ENCODE results near the gene IGFBP5. TPM values are rescaled to one million over a fixed set of nuclear protein-coding genes. Genes with fewer than 3 reads are reported as not detected.

The IGFBP5 gene
- total and polyA plus RNA-seq, 4 donors: 2.3 to 43.4 (median 14.4) TPM

DNA sequence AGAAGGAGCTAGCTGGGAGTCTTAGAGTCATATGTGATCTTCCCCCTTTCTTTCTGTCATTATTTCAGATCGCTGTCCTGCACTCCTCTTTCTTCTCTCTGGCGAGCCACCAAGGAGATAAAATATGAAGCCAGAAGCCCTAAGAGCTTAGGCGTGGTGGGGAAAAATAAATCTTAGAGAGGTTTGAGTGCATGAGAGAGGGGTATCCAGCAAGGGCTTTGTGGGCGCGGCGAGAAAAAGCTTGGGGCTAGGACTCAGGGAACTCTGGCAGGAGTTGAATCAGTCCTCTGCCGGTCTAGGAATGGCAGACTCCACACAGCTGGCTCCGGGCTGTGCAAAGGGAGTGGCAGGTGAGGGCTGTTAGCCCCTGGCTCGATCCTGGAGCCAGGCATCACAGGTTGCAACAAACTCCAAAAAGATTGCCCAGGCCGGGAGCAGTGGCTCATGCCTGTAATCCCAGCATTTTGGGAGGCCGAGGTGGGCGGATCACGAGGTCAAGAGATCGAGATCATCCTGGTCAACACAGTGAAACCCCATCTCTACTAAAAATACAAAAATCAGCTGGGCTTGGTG, 20.1 kb upstream of the IGFBP5 start:
- no peak overlapping the region for H3K27ac ChIP-seq (ENCODE audit: low read depth in 1 of 2, low read length in 2 of 2)
- 90% methylated on average over 14 of the region's 14 CpGs for WGBS
- no peak overlapping the region for H3K9ac ChIP-seq (ENCODE audit: low read depth in 1 of 2, low read length in 2 of 2)
- peaks cover 0 to 2% (median 0%) of the 10 kb centered on the region in 4 donors for H3K9me3 ChIP-seq (ENCODE audit: control insufficient read depth in 4 of 4, low read length in 3 of 4)
- H3K4me3 ChIP-seq (ENCODE audit: low read depth in 1 of 3, low read length in 3 of 3): no peak overlapping the region
- no peaks in the 10 kb centered on the region for H3K4me1 ChIP-seq (ENCODE audit: control insufficient read depth in 4 of 4, insufficient read depth in 4 of 4, low read length in 3 of 4)
- DNase-seq (ENCODE audit: low spot score): no peak
- no peaks in the 10 kb centered on the region for H3K36me3 ChIP-seq (ENCODE audit: control insufficient read depth in 4 of 4, insufficient read depth in 3 of 4, low read depth in 1 of 4, low read length in 3 of 4)
- TF ChIP-seq NR2F2 (IDR thresholded peaks at IDR 0.05) (no peak), CTCF (IDR thresholded peaks at IDR 0.05; ENCODE audit: low read depth, low read length, missing input control) (no peak), HNF4A (conservative IDR thresholded peaks at IDR 0.05) (no peak), JUND (IDR thresholded peaks at IDR 0.05) (no peak), FOXA2 (IDR thresholded peaks at IDR 0.05) (no peak), EGR1 (IDR thresholded peaks at IDR 0.05; ENCODE audit: low read depth in 2 of 2) (no peak), GABPA (IDR thresholded peaks at IDR 0.05 in 1 of 2, conservative IDR thresholded peaks at IDR 0.05 in 1 of 2) (no peak), SP1 (IDR thresholded peaks at IDR 0.05) (no peak), YY1 (IDR thresholded peaks at IDR 0.05) (no peak), TAF1 (conservative IDR thresholded peaks at IDR 0.05) (no peak), FOXA1 (IDR thresholded peaks at IDR 0.05) (no peak), RAD21 (IDR thresholded peaks at IDR 0.05) (no peak), RXRA (IDR thresholded peaks at IDR 0.05) (no peak), HNF4G (IDR thresholded peaks at IDR 0.05) (no peak), REST (IDR thresholded peaks at IDR 0.05) (no peak)
- TF ChIP-seq, protein P1, sequence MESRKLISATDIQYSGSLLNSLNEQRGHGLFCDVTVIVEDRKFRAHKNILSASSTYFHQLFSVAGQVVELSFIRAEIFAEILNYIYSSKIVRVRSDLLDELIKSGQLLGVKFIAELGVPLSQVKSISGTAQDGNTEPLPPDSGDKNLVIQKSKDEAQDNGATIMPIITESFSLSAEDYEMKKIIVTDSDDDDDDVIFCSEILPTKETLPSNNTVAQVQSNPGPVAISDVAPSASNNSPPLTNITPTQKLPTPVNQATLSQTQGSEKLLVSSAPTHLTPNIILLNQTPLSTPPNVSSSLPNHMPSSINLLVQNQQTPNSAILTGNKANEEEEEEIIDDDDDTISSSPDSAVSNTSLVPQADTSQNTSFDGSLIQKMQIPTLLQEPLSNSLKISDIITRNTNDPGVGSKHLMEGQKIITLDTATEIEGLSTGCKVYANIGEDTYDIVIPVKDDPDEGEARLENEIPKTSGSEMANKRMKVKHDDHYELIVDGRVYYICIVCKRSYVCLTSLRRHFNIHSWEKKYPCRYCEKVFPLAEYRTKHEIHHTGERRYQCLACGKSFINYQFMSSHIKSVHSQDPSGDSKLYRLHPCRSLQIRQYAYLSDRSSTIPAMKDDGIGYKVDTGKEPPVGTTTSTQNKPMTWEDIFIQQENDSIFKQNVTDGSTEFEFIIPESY (IDR thresholded peaks at IDR 0.05): no peak
- TF ChIP-seq, protein P2, sequence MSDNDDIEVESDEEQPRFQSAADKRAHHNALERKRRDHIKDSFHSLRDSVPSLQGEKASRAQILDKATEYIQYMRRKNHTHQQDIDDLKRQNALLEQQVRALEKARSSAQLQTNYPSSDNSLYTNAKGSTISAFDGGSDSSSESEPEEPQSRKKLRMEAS (IDR thresholded peaks at IDR 0.05): no peak
- TF ChIP-seq, protein P3, sequence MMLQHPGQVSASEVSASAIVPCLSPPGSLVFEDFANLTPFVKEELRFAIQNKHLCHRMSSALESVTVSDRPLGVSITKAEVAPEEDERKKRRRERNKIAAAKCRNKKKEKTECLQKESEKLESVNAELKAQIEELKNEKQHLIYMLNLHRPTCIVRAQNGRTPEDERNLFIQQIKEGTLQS (IDR thresholded peaks at IDR 0.05): no peak
- H3K27me3 ChIP-seq (ENCODE audit: control insufficient read depth in 4 of 4, insufficient read depth in 4 of 4, low read length in 3 of 4): no peaks in the 10 kb centered on the region
